DMS 273 (cell line): ENCODE results near the gene ABCC1.
A peak's percentile ranks its signal among the peaks of the same experiment; 100 is the strongest.
"Not testable (repeated sequence)": the region's sequence is repeated elsewhere in the genome, so short reads cannot be mapped to it uniquely, and the experiment has no call there.

Experiments
- DNase-seq: peaks from one replicate; lab custom pipeline; 2025; ENCODE audit not compliant: unreplicated experiment; lab: John Stamatoyannopoulos, UW

The ABCC1 gene

DNA sequence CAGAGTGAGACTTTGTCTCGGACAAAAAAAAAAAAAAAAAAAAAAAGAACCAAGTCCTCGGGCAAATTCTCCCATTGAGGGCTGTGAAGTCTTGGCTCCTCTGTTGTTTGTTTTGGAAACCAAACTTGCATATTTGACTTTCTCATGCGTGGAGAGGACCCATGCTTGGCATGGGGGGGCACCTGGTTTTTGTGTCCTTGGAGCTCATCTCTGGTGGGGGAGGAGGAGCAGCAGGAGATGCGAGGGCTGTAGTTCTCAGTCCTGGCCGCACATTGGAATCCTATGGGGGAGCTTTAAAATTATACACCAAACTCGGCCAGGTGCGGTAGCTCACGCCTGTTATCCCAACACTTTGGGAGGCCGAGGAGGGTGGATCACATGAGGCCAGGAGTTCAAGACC lies 199.3 kb downstream of the ABCC1 start:
- DNase-seq: no peak

DNA sequence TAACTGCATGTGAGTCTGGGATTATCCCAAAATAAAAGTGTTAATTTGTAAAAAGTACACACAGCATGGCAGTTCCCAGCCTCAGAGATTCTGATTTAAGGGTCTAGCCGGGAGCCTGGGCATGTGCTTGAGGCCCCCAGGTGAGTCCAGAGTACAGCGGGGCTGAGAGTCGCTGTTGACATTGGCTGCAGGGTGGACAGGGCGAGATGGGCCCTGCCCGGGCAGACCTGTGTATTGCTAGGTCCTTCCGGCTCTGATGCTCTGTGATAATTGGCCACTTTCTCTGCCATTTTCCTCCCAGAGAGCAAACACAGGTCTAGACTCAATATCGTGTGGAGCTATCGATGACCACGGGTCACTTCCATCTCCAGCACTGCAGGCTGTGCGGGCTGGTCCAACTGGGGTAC lies 200.3 kb downstream of the ABCC1 start:
- no peak for DNase-seq

DNA sequence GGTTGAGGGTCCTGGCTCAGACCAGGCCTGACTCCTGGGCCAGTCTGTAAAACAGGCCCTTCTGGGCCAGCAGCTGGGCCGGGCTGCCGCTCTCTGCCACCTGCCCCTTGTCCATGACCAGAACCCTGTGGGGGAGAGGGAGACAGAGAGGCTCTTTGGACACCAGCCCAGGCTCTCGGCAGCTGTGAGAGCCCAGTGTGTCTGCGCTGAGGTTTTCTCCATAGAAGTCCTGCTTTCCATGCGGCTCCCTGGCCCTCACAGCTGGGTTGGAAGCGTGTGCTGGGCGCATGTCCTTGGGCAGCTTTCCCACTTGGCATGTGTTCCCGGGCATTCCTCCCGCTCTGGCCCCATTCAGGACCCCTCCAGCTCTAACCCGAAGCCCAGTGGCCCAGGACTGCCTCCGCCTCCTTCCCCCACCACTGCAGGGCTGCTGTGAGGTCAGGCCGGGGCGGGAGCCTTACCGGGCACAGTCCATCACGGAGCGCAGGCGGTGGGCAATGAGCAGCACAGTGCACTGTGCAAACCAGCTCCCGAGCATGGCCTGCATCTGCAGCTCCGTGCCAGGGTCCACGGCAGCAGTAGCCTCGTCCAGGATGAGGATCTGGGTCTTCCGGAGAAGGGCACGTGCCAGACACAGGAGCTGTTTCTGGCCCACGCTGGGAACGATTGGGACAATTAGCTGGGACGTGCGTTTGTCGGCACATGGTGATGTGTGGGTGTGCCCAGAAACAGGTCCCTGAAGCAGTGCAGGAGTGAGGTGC lies 200.9 kb downstream of the ABCC1 start:
- peak; percentile 83 for DNase-seq

DNA sequence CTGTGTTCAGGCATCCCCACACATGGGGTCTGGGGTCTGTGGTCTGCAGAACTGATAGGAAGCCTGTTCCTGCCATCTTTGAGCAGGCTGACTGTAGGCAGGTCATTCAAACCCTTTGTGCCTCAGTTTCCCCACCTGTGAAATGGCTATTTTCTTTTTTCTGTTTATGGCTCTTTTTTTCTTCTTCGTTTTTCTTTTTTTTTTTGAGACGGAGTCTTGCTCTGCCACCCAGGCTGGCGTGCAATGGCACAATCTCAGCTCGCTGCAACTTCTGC lies 201.4 kb downstream of the ABCC1 start:
- DNase-seq: no peak

DNA sequence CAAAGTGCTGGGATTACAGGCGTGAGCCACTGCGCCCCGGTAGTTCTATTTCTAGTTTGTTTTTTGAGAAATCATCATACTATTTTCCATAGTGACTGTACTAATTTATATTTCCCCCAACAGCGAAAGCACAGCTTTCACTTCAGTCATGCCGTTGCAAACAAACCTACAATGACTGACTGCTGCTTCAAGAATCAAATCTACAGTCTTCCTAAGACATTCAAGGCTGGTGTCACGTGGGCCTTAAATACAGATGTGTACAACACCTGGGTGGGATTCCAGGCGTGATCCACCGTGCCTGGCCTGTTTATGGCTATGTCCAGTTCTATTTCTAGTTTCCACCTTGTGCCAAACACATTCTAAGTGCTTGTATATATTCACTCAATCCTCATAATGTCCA lies 201.9 kb downstream of the ABCC1 start:
- no peak for DNase-seq

DNA sequence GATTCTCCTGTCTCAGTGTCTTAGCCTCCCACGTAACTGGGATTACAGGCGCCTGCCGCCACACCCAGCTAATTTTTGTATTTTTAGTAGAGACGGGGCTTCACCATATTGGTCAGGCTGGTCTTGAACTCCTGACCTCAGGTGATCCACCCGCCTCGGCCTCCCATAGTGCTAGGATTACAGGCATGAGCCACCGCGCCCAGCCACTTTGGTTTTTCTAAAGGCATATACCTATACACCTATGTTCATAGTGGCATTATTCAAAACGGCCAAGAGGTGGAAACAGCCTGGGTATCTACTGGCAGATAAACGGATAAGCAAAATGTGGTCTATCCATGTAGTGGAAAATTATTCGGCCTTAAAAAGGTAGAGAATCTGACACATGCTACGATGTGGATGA lies 203.6 kb downstream of the ABCC1 start:
- DNase-seq: not testable (repeated sequence)

DNA sequence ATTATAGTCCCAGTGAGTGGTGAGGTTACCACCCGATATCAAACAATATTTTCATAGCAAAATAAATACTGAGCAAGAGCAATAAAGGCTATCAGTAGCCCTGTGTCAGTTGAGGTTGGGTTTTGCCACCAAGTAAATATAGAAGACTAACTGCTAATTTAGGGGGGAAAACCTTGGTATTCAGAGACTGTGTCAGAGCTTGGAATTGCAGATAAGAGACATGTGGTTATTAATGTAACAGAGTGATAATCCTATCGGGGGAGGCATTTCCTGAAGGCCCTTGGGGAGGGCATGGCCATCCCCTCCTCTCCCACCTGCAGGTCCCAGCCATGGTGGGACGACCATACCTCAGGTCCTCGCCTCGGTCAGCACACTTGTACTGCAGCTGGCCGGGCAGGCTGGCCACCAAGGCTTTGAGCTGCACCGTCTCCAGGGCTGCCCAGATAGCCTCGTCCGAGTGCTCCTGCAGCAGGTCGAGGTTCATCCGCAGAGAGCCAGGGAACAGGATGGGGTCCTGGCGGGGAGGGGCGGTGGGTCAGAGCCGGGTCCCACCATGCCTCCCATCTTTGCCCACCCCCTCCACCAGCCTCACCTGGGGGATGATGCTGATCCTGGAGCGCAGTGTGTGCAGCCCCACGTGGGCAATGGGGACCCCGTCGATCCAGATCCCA lies 205.0 kb downstream of the ABCC1 start:
- no peak for DNase-seq

DNA sequence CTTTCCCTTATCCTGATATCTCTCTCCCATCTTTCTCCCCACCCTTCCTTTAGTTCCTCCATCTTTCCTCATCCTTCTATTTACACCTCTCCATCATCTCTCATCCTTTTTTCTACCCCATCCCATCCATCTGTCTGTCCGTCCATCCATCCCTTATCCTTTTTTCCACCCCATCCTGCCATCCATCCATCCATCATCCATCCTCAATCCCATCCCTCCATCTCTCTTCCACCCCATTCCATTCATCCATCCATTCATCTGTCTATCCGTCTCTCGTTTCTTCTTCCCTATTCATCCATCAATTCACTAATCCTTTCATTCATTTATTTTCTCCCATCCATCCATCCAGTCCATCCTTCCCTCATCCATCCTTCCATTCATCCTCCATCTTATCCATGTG lies 205.8 kb downstream of the ABCC1 start:
- no peak for DNase-seq

DNA sequence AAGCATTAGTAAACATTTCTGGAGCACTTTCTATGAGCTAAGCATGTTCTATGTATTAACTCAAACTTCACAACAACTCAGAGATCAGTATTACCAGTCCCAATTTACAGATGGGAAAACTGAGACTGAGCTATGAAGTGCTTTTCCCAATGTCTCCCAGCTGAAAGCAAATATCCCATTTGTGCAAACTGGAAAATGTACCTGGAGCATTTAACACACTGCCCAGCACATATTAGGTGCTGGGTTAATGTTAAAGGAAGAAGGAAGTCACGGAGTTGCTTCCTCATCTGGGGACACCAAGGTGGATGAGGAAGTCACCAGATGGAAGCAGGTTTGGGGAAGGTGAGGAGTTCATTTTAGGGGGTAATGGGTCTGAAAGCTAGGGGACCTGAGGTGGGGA lies 207.8 kb downstream of the ABCC1 start:
- DNase-seq: no peak

DNA sequence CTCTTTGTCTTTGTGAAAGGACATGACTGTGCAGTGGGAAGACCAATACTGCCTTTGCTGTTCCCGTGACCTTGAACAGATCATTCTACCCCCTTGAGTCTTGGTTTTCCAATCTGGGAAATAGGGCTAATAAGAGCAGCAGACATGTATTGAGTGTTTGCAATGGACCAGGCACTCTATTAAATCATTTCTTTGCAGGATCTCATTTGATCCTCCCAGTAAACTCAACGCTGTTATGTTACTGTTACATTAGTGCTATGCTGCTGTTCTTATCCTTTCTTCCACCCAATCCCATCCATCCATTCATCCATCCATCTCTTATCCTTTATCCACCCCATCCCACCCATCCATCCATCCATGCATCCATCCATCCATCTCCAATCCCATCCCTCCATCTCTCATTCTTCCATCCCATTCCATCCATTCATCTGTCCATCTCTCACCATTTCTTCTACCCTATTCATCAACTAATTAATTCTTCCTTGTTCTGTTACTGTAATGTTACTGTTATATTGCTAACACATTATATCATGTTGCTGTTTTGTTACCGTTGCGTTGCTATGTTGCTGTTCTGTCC lies 208.8 kb downstream of the ABCC1 start:
- no peak for DNase-seq

DNA sequence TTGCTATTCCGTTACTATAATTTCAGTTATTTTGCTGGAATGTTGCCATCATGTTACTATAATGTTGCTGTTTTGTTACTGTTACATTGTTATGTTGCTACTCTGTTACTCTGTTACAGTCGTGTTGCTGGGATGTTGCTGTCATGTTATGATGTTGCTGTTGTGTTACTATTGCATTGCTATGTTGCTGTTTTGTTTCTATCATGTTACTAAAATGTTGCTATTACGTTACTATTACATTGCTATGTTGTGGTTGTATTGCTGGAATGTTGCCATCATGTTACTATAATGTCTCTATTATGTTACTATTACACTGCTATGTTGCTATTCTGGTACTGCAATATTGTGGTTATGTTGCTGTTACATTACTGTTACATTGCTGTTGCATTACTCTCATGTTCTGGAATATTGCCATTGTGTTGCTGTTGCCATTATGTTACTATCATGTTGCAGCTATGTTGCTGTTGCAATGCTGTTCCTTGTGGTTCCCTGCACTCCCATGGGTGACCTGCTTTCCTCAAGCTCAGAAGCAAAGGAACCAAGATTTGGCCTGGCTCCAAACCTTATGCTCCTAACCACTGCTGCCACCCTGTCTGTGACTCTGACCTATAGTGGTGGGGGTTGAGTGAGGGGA lies 209.4 kb downstream of the ABCC1 start:
- DNase-seq: no peak

DNA sequence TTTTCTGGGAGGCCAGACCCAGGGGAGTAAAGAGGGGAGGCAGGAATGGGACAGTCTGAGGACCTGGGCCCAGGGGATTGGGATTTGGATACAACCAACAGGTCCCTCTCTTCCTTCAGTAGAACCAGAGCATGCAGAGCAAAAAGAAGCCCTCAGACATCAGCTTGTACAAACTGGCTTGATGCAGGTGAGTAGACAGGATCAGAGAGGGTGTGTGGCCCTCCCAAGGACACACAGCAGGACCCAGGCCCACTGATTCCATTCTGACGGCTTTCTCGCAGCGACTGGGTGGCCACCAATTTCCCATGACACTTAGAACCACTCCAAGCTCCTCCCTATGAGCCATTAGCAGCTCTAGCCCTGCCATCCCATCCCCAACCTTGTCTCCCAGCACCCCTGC lies 210.2 kb downstream of the ABCC1 start:
- DNase-seq: no peak

DNA sequence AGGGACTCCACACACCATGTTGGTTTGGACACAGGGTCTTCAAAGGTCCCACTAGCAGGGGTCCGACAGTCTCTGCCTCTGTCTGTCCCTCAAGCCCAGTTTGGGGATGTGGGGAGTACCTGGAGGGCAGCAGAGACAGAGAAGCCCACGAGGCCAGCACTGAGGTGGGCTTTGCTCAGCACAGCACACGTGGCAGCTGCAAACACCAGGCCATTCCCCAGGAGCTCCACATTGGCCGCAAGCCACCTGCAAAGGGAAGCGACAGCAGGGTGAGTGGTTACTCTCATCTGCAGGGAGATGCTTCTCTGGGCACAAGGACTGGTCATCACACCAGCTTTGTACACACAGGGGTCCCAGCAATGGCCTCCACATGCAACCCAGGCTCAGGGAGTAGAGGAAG lies 211.9 kb downstream of the ABCC1 start:
- no peak for DNase-seq

DNA sequence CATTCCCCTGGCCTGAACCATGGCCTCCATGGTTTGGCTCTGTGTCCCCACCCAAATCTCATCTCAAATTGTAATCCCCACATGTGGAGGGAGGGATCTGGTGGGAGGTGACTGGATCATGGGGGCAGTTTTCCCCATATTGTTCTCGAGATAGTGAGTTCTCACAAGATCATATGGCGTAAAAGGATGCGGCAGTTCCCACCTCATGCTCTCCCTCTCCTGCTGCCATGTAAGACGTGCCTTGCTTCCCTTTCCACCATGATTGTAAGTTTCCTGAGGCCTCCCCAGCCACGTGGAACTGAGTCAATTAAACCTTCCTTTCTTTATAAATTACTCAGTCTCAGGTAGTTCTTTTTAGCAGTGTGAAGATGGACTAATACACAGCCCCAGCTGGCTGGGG lies 212.4 kb downstream of the ABCC1 start:
- not testable (repeated sequence) for DNase-seq

DNA sequence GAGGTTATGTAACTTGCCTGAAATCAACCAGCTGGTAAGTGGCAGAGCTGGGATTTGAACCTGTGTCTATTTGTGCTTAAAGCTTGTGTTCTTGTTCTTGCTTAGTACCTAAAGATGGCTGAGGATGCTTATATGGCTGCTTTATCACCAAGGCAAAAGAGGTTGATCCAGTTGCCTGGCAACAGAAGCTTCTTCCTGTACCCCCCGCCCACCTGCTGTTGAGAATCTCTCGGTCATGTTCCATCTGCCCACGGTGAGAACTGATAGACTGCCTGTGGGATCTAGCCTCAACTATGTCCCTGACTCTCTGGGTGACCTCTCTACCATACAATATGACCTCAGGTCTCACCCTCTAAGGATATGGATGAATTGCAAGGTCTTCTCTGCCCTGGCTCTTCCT lies 213.2 kb downstream of the ABCC1 start:
- peak; percentile 29 for DNase-seq

DNA sequence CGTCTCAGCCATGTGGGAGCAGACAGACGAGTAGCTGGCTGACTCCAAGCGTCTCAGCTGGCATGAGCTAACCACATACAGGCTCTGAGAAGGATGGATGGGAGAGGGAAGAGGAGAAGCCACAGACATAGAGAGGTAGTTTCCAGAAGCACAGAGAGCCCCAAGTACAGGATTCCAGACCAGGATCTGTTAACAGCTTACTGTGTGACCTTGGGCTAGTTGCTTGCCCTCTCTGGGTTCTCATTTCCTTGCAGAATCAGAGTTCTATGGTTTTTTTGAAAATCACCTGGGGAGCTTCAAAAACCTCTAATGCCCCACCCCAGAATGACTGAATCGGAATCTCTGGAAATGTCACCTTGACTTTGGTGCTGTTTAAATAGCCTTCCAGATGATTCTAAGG lies 213.7 kb downstream of the ABCC1 start:
- no peak for DNase-seq

DNA sequence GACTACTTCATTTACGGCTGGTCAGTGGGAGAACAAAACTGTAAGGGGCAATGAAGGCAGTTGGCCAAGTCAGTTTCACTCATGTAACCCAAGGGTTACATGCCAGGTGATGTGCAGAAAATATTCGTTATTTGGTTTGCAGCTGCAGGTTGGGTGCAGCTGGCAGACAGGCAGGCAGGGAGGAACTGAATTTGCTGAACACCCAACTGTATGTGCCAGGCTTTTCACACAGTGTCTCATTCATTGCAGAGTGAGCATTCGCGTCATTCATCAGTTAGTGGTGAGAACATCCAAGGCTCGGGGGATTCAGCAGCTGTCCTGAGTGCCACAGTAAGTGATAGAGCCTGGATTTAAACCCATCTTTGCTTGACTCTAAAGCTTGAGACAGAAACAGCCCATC lies 214.2 kb downstream of the ABCC1 start:
- no peak for DNase-seq

DNA sequence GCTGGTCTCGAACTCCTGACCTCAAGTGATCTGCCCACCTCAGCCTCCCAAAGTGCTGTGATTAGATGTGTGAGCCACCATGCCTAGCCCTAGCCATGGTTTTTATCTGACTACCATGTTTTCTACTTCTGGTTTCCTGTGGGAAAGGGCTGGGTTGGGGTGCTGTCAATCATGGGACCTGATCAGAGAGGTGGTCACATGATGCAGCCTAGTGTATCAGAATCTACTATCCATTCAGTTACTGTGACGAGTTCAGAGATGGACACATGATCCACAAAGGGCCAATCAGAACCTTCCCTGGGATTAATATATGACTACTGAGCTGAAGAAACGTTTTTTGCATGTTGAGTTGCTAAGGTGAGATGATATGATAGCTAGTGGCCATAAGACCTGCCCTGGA lies 214.8 kb downstream of the ABCC1 start:
- DNase-seq: no peak

DNA sequence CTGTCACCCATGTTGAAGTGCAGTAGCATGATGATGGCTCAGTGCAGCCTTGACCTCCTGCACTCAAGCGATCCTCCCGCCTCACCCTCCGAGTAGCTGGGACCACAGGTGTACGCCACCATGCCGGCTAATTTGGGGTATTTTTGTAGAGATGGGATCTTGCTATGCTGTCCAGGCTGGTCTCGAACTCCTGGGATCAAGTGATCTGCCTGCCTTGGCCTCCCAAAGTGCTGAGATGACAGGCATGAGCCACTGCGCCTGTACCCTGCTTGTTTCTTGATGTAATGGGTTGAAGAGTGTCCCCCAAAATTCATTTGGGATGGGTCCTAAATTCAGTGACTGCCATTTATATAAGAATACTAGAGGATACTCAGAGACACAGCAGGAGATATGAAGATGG lies 216.7 kb downstream of the ABCC1 start:
- DNase-seq: no peak

DNA sequence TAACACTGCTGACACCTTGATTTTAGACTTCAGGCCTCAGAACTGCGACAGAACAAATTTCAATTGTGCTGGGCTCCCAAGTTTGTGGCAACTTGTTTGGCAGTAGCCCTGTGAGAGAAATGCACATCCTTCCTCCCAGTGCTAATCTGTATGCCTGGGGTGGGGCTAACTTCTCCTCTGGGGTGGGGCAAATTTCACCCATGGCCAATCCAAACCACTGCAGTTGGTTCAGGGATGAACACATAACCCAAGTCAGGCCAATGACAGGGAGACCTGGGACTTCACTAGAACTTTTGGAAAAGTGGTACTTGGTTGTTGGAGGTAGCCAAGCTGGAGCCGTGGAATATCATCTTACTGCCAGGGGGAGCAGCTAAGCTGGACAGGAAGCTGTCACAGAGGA lies 217.5 kb downstream of the ABCC1 start:
- no peak for DNase-seq

DNA sequence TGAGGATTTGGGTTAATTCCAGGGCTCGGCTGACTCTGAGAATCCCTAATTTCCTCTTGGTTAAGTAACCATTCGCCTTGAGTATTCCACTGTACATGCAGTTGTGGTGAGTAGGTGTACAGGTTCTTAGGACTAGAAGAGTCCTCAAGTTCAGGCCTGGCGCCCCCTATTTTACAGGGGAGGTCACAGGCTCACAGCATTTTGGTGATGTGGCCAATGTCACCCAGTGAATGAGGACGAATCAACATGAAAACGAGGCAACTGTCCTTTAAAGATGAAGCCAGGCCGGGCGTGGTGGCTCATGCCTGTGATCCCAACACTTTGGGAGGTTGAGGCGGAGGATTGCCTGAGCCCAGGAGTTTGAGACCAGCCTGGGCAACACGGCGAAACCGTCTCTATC lies 218.5 kb downstream of the ABCC1 start:
- no peak for DNase-seq

DNA sequence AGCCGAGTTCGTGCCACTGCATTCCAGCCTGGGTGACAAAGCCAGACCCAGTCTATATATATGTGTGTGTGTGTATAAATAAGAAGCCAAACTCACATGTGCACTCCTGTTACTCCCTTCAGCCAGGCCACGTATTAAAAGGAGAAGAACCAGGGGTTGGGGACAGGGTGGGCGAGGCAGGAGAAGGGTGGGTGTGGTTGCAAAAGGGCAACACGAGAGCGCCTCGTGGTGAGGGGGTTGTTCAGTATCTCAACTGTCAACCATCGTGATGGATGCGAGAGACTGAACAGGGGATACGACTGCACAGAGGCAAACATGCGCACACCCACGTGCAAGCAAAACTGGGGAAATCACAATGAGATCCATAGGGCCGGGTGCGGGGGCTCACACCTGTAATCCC lies 219.0 kb downstream of the ABCC1 start:
- DNase-seq: no peak
